NT2/D1 (cell line): ENCODE results near the gene CALR3.

ENCODE experiments used
- SUZ12 ChIP-seq: IDR thresholded peaks from 2 replicates; pipeline ENCODE4 v1.6.1; 2011; ENCODE audit not compliant: insufficient read length, insufficient read depth; ENCODE audit errors: extremely low read depth
- YY1 ChIP-seq: IDR thresholded peaks from 2 replicates; pipeline ENCODE4 v1.6.1; 2011; ENCODE audit not compliant: insufficient read length, insufficient read depth

- TF ChIP-seq YY1: no peak
- no peak for TF ChIP-seq SUZ12
Measured at GRCh38 chr19:16544473-16545231, 48.7 kb upstream of the CALR3 start.
